Measurements from ENCODE around the gene NOP58. TPM values are rescaled to one million over a fixed set of nuclear protein-coding genes. Genes with fewer than 3 reads are reported as not detected.
"Not testable (repeated sequence)": the region's sequence is repeated elsewhere in the genome, so short reads cannot be mapped to it uniquely, and the experiment has no call there.

The NOP58 gene
- total RNA-seq, 1 donor: 336 TPM

- H3K4me1 ChIP-seq (ENCODE audit: insufficient read depth, low read length): no peaks in the 10 kb centered on the region
- H3K4me3 ChIP-seq (ENCODE audit: low read length): no peak overlapping the region
- no peaks in the 10 kb centered on the region for H3K27me3 ChIP-seq (ENCODE audit: insufficient read depth, low read length)
- no peaks in the 10 kb centered on the region for H3K9me3 ChIP-seq (ENCODE audit: low read depth, low read length)
These were observed 21.0 kb downstream of the NOP58 start for GRCh38 chr2:202286595-202286994.

- Histone ChIP-seq H3K9me3 (ENCODE audit: low read depth, low read length) (no peaks in the 10 kb centered on the region), H3K4me1 (ENCODE audit: insufficient read depth, low read length) (no peaks in the 10 kb centered on the region), H3K27me3 (ENCODE audit: insufficient read depth, low read length) (no peaks in the 10 kb centered on the region), H3K4me3 (ENCODE audit: low read length) (no peak overlapping the region)
These were observed 24.0 kb downstream of the NOP58 start for GRCh38 chr2:202289394-202290204.

- Histone ChIP-seq H3K4me1 (ENCODE audit: insufficient read depth, low read length) (no peaks in the 10 kb centered on the region), H3K27me3 (ENCODE audit: insufficient read depth, low read length) (no peaks in the 10 kb centered on the region), H3K4me3 (ENCODE audit: low read length) (no peak overlapping the region), H3K9me3 (ENCODE audit: low read depth, low read length) (no peaks in the 10 kb centered on the region)
These were observed 24.8 kb downstream of the NOP58 start for GRCh38 chr2:202290316-202290715.

- Histone ChIP-seq H3K4me3 (ENCODE audit: low read length) (no peak overlapping the region), H3K4me1 (ENCODE audit: insufficient read depth, low read length) (no peaks in the 10 kb centered on the region), H3K27me3 (ENCODE audit: insufficient read depth, low read length) (no peaks in the 10 kb centered on the region), H3K9me3 (ENCODE audit: low read depth, low read length) (no peaks in the 10 kb centered on the region)
These were observed 25.4 kb downstream of the NOP58 start for GRCh38 chr2:202290970-202291369.

GRCh38 chr2:202299712-202300111 is 34.1 kb downstream of the NOP58 start:
- Histone ChIP-seq H3K9me3 (ENCODE audit: low read depth, low read length) (no peaks in the 10 kb centered on the region), H3K4me1 (ENCODE audit: insufficient read depth, low read length) (no peaks in the 10 kb centered on the region), H3K27me3 (ENCODE audit: insufficient read depth, low read length) (no peaks in the 10 kb centered on the region), H3K4me3 (ENCODE audit: low read length) (no peak overlapping the region)

- Histone ChIP-seq H3K9me3 (ENCODE audit: low read depth, low read length) (no peaks in the 10 kb centered on the region), H3K4me1 (ENCODE audit: insufficient read depth, low read length) (no peaks in the 10 kb centered on the region), H3K27me3 (ENCODE audit: insufficient read depth, low read length) (no peaks in the 10 kb centered on the region), H3K4me3 (ENCODE audit: low read length) (no peak overlapping the region)
These were observed 40.5 kb downstream of the NOP58 start for GRCh38 chr2:202306034-202306433.

GRCh38 chr2:202307690-202308089 is 42.1 kb downstream of the NOP58 start:
- H3K27me3 ChIP-seq (ENCODE audit: insufficient read depth, low read length): no peaks in the 10 kb centered on the region
- H3K9me3 ChIP-seq (ENCODE audit: low read depth, low read length): no peaks in the 10 kb centered on the region
- H3K4me3 ChIP-seq (ENCODE audit: low read length): no peak overlapping the region
- H3K4me1 ChIP-seq (ENCODE audit: insufficient read depth, low read length): no peaks in the 10 kb centered on the region

GRCh38 chr2:202311823-202312388 is 46.3 kb downstream of the NOP58 start:
- Histone ChIP-seq H3K4me1 (ENCODE audit: insufficient read depth, low read length) (no peaks in the 10 kb centered on the region), H3K4me3 (ENCODE audit: low read length) (no peak overlapping the region), H3K9me3 (ENCODE audit: low read depth, low read length) (no peaks in the 10 kb centered on the region), H3K27me3 (ENCODE audit: insufficient read depth, low read length) (no peaks in the 10 kb centered on the region)

- Histone ChIP-seq H3K4me3 (ENCODE audit: low read length) (no peak overlapping the region), H3K9me3 (ENCODE audit: low read depth, low read length) (no peaks in the 10 kb centered on the region), H3K4me1 (ENCODE audit: insufficient read depth, low read length) (no peaks in the 10 kb centered on the region), H3K27me3 (ENCODE audit: insufficient read depth, low read length) (no peaks in the 10 kb centered on the region)
These were observed 48.6 kb downstream of the NOP58 start for GRCh38 chr2:202314116-202314515.

- Histone ChIP-seq H3K27me3 (ENCODE audit: insufficient read depth, low read length) (no peaks in the 10 kb centered on the region), H3K4me1 (ENCODE audit: insufficient read depth, low read length) (no peaks in the 10 kb centered on the region), H3K4me3 (ENCODE audit: low read length) (no peak overlapping the region), H3K9me3 (ENCODE audit: low read depth, low read length) (no peaks in the 10 kb centered on the region)
These were observed 51.7 kb downstream of the NOP58 start for GRCh38 chr2:202317080-202317857.

GRCh38 chr2:202320362-202320761 is 54.8 kb downstream of the NOP58 start:
- H3K27me3 ChIP-seq (ENCODE audit: insufficient read depth, low read length); H3K4me3 ChIP-seq (ENCODE audit: low read length); H3K9me3 ChIP-seq (ENCODE audit: low read depth, low read length); H3K4me1 ChIP-seq (ENCODE audit: insufficient read depth, low read length): not testable (repeated sequence)

- H3K9me3 ChIP-seq (ENCODE audit: low read depth, low read length): no peaks in the 10 kb centered on the region
- H3K4me1 ChIP-seq (ENCODE audit: insufficient read depth, low read length): no peaks in the 10 kb centered on the region
These were observed 56.9 kb downstream of the NOP58 start for GRCh38 chr2:202322435-202322834.

GRCh38 chr2:202327858-202328257 is 62.3 kb downstream of the NOP58 start:
- H3K4me3 ChIP-seq (ENCODE audit: low read length): no peak overlapping the region
- no peaks in the 10 kb centered on the region for H3K9me3 ChIP-seq (ENCODE audit: low read depth, low read length)
- H3K27me3 ChIP-seq (ENCODE audit: insufficient read depth, low read length): no peaks in the 10 kb centered on the region
- H3K4me1 ChIP-seq (ENCODE audit: insufficient read depth, low read length): no peaks in the 10 kb centered on the region

More at GRCh38 chr2:202322435-202322834, 56.9 kb downstream of the NOP58 start:
- Histone ChIP-seq H3K27me3 (ENCODE audit: insufficient read depth, low read length) (no peaks in the 10 kb centered on the region), H3K4me3 (ENCODE audit: low read length) (no peak overlapping the region)

- no peaks in the 10 kb centered on the region for H3K4me1 ChIP-seq (ENCODE audit: insufficient read depth, low read length)
- no peaks in the 10 kb centered on the region for H3K27me3 ChIP-seq (ENCODE audit: insufficient read depth, low read length)
- no peaks in the 10 kb centered on the region for H3K9me3 ChIP-seq (ENCODE audit: low read depth, low read length)
- H3K4me3 ChIP-seq (ENCODE audit: low read length): no peak overlapping the region
These were observed 70.4 kb downstream of the NOP58 start for GRCh38 chr2:202335791-202336467.

- no peaks in the 10 kb centered on the region for H3K9me3 ChIP-seq (ENCODE audit: low read depth, low read length)
- no peaks in the 10 kb centered on the region for H3K27me3 ChIP-seq (ENCODE audit: insufficient read depth, low read length)
- H3K4me3 ChIP-seq (ENCODE audit: low read length): no peak overlapping the region
- no peaks in the 10 kb centered on the region for H3K4me1 ChIP-seq (ENCODE audit: insufficient read depth, low read length)
These were observed 71.6 kb downstream of the NOP58 start for GRCh38 chr2:202337151-202337550.
